Stimulated activated CD4-positive, alpha-beta T cell treated with anti-CD3 and anti-CD28 coated beads, Interleukin-4, amount 100 ng/mL, for 48 hours (primary cell): ENCODE data around the gene NPC1L1.

Experiments used
- DNase-seq, 2 donors: peaks; one replicate each; pipeline ENCODE4 v3.0.0-alpha.2; 2020; ENCODE audit warnings: low read depth in 2 of 2

Gene NPC1L1

GRCh38 chr7:44541028-44541869 lies at the start of gene NPC1L1:
Gene NPC1L1 (minus strand): TSS chr7:44541330. CDS start chr7:44541259, 71 bp downstream.
- DNase-seq, result no peak

- no peak for DNase-seq
Measured at GRCh38 chr7:44590910-44591309, 49.8 kb upstream of the NPC1L1 start.

GRCh38 chr7:44587843-44588711 lies 46.9 kb upstream of the NPC1L1 start:
- peak; percentile 22 to 43 for DNase-seq

DNA sequence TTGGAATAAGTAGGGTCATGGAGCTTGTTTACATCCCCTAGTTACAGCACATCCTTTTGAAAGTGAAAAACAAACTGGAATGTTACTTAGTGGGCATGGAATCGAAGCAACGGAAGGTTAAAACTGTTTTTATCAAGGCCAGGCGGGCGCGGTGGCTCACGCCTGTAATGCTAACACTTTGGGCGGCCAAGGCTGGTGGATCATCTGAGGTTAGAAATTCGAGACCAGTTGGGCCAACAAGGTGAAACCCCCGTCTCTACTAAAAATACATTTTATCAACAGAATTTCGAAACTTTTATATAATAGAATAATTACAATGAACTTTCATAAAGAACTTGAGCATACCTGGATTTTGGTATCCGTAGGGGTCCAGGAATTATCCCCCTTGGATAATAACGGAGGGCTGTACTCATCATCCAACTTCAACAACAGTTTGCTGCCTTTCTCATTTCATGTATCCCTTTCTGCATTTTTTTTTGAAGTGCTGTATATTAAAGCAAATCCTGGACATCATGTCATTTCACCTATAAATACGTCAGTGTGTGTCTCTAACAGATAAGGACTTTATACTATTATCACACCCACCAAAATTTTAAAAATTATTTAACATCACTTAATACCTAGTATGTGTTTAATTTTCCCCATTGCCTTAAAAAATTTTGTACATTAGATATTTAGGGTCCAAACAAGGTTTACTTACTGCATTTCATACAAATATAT lies 42.2 kb upstream of the NPC1L1 start:
- no peak for DNase-seq

DNA sequence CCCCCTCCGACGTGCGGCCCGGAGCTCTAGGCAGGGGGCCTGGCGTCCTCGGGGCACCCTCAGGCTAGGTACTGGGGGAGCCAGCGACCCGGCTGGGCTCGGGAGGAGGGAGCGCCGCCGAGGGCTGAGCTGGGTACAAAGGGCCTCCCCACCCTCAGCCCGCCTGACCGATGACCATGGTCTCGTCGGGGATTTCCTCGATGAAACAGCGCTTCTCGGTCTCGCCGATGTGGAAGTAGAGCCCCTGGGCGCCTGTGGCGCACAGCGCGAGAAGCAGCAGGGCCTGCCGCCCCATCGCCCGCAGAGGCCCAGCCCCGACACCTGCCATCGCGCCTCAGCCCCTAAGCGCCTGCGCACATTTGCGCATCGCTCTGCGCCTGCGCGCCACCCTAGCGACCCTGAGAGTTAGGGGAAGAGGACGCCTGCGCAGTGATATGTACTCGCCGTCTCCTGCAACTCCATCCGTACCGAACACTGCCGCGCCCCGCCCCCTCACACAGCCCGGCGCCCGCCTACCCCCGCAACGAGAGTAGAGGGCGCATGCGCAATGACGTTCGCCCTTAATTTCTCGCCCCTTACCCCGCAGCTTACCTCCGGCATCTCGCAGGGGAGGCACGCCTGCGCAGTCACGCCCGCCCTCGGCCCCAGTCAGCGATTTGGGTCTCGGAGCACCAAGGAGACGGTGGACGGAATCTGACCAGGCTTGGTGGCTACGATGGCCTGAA lies 40.9 kb upstream of the NPC1L1 start, which contains the start of gene TMED4:
Gene TMED4, minus strand, starts transcription at position 353 of the 725 bp plus-strand sequence. Its CDS starts 25 bp downstream, at position 328.
- peak; percentile 100 for DNase-seq

DNA sequence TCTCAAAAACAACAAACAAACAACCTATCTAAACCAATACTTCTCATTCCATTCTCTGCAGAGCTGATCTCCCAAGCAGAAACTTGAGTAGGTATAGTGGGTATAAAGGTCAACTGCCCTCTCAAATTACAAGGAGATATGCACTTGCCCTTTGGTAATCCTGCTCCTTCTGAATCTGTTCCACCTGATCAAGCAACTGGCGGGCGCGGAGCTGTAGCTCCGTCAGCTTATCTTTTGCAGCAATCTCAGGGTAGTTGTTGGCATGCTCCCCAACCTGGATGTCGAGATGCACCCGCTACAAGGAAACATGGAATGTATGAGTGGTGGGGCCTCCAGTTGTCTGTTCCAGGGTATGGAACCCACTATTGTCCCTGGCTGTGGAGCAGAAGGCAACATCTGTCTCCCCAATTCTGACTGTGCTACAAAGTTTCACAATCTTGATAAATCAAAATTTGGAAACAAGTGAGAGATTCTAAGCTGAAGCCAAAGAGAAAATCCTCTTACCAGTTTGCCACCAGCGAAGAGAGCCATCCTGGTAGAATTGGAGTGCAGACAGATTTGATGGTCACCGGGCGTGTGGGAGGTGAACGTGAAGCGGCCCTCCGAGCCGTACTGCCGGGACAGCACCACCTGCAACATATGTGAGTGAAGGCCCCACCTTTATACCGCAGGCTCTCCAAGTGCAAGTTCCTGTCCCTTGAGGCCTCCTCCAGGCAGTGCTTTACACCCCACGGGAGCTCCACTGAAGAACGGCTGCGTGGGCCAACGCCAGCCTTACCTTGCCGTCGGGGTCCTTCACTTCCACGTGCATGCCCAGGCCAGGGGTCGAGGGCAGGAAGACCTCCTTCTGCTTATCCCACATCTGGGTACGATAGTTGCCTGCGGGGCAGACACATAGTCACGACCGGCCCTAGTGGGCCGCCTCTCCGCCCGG lies 40.1 kb upstream of the NPC1L1 start:
- DNase-seq, result peak; percentile 29 to 40

DNA sequence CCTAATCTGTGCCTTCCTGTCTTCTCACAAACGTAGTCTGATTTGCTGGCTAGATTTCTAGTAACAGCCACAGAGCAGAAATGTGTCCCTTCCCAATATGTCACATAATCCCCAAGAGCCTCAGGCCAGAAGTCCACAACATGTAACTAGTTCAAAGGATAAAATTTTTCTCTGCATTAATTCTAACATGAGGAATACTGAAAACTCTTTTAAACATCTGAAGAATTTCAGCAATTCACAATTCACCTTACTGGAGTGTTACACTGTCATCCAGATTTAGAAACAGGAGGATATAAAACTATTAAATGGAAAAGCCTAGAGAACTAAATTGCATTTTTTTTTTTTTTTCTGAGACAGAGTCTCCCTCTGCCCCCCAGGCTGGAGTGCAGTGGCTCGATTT lies 35.1 kb upstream of the NPC1L1 start:
- no peak for DNase-seq

DNA sequence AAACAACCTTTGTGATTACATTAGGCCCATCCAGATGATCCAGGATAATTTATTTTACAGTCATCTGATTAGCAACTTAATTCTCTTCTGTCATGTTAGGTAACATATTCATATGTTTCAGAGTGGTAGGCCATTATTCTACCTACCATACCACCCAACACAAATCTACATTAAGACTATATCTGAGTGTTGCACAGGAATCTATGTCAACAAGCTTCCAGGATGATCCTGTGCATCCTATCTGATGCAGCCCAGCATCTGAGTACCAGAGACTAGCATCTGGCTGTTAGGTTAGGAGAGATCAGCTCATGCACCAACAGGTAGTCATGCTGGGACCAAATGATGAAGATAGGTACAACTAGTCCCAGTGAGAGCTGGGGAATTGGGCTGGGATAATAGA lies 33.9 kb upstream of the NPC1L1 start:
- no peak for DNase-seq

DNA sequence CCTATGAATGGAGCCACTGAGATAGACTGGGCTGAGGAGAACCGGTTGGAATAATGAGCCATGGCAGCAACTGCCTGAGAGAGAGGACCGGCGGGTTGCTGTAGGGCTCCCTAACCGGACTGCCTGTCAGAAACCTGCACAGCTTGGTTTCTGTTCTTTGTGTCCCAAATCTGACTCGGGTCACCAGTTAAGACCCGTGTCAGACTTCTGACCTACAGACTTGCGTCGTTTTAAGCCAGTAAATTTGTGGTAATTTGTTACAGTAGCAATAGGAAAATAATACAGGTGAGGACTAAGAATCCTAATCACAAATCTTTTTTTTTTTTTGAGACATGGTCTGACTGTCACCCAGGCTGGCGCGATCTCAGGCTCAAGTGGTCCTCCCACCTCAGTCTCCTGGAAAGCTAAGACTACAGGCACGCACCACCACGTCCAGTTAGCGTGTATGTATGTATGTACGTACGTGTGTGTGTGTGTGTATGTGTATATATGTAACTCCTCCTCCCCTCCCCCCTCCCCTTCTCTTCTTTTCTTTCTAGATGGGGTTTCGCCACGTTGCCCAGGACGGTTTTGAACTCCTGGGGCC lies 33.2 kb upstream of the NPC1L1 start:
- no peak for DNase-seq

- DNase-seq, result peak; percentile 90 to 92
Measured at GRCh38 chr7:44573464-44574286, 32.5 kb upstream of the NPC1L1 start, which contains the start of gene DDX56. Gene DDX56 (minus strand): TSS chr7:44573908. CDS start chr7:44573895, 13 bp downstream.

- no peak for DNase-seq
Measured at GRCh38 chr7:44572771-44573170, 31.6 kb upstream of the NPC1L1 start.

GRCh38 chr7:44569959-44570358 lies 28.8 kb upstream of the NPC1L1 start:
- no peak for DNase-seq

- no peak for DNase-seq
Measured at GRCh38 chr7:44568771-44569560, 27.8 kb upstream of the NPC1L1 start.

DNA sequence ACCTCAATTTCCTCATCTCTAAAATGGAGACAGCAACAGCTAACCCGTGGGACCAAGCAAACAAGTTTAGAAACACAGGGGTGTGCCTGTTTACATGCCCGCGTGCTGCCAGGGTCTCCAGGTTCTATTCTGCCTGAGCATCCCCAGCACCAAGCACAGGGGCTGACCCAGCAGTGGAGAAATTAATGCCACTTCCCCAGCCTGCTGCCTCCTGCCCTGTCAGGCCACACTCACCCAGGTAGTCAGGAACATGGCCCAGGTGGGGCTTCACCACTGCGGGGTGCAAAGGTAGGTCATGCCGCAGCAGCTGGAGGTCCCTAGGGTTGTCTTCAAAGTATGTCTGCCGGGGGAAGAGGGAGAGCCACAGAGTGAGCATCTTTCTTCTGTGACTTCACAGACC lies 26.8 kb upstream of the NPC1L1 start:
- no peak for DNase-seq

DNA sequence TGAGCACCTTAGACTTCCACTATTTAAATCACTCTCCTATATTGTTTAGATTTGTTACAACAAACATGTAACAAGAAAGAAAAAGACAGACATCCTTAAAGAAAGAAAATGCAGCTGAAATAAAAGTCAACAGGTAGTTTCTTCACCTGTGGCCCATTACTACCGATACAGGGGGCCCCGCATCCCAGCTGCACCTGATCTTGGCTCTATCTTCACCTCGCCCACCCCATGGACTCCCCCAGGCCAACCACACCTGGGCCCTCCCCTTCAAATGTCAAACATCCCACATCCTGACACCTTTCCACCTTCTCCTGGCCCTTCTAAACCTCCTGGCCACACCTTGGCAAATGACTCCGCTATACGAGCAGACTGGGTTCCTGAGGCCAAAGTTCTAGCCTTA lies 25.6 kb upstream of the NPC1L1 start:
- DNase-seq, result no peak

DNA sequence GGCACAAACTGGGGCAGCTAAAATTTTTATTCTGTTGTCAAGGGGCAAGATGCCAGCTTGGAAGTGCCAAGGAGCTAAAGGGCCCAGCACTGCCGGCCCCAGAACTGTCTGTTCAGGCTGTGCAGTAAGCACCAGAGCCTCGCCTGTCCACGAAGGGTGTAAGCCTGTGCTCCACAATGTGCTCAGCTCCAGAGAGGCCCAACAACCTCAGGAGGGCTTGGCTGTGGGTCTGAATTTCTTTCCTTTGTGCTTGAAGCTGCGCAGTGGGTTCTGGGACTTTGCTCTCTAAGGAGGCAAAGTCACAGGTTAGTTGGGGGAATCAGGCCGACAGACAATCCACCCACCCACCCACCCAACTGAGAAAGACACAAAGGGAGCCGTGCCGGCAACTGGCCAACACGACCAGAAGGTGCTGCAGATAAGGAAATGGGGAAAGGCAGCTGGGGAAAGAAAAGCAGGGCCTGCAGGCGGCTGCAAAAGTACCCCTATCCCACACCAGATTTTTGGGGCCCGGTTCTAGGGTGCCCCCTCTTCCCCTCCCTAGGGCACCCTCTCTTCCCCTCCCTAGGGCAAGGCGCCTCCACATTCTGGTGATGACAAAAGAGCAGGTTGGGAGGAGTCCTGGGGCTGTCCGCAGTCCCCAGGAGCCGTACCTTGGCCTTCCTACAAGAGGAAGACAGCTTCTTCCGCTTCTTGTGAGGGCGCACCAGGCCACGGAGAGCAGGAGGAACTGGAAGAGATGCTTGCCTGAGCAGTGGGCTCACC lies 24.8 kb upstream of the NPC1L1 start:
- DNase-seq, result no peak
